ENCODE results near the gene C10orf90. TPM values are rescaled to one million over a fixed set of nuclear protein-coding genes. Genes with fewer than 3 reads are reported as not detected.
"Not testable (repeated sequence)": the region's sequence is repeated elsewhere in the genome, so short reads cannot be mapped to it uniquely, and the experiment has no call there.

The C10orf90 gene
- total and polyA plus RNA-seq, 4 donors = 0.05 to 0.25 TPM; not detected in 2

DNA sequence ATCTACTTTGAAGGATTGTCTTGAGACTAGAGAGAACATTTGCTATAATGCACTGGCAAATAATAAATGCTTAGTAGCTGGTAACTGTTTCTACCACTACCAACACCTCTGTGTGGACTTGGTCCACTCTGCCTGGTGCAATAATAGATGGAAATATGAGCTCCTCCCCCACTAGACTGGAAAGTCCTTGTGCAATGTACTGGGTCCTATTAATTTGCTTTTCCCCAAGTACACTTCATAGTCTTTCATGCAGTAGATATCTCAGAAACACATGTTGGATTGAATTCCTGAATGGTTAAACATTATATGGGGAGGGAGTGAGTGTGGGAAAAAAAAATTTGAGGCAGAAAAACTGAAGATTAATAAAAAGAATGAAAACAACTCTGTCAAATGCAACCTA, 119.3 kb downstream of the C10orf90 start:
- H3K4me1 ChIP-seq (ENCODE audit: control insufficient read depth in 4 of 4, insufficient read depth in 4 of 4, low read length in 3 of 4) = no peaks in the 10 kb centered on the region
- H3K36me3 ChIP-seq (ENCODE audit: control insufficient read depth in 4 of 4, insufficient read depth in 3 of 4, low read depth in 1 of 4, low read length in 3 of 4) = no peaks in the 10 kb centered on the region
- no peaks in the 10 kb centered on the region for H3K9me3 ChIP-seq (ENCODE audit: control insufficient read depth in 4 of 4, low read length in 3 of 4)
- H3K9ac ChIP-seq (ENCODE audit: low read depth in 1 of 2, low read length in 2 of 2) = no peak overlapping the region
- no peak overlapping the region for H3K4me3 ChIP-seq (ENCODE audit: low read depth in 1 of 3, low read length in 3 of 3)
- TF ChIP-seq, protein P1, sequence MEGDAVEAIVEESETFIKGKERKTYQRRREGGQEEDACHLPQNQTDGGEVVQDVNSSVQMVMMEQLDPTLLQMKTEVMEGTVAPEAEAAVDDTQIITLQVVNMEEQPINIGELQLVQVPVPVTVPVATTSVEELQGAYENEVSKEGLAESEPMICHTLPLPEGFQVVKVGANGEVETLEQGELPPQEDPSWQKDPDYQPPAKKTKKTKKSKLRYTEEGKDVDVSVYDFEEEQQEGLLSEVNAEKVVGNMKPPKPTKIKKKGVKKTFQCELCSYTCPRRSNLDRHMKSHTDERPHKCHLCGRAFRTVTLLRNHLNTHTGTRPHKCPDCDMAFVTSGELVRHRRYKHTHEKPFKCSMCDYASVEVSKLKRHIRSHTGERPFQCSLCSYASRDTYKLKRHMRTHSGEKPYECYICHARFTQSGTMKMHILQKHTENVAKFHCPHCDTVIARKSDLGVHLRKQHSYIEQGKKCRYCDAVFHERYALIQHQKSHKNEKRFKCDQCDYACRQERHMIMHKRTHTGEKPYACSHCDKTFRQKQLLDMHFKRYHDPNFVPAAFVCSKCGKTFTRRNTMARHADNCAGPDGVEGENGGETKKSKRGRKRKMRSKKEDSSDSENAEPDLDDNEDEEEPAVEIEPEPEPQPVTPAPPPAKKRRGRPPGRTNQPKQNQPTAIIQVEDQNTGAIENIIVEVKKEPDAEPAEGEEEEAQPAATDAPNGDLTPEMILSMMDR (IDR thresholded peaks at IDR 0.05; ENCODE audit: low read depth, low read length, missing input control) = no peak
- TF ChIP-seq YY1 (IDR thresholded peaks at IDR 0.05) (no peak), SP1 (IDR thresholded peaks at IDR 0.05) (no peak)
- TF ChIP-seq, protein P2, sequence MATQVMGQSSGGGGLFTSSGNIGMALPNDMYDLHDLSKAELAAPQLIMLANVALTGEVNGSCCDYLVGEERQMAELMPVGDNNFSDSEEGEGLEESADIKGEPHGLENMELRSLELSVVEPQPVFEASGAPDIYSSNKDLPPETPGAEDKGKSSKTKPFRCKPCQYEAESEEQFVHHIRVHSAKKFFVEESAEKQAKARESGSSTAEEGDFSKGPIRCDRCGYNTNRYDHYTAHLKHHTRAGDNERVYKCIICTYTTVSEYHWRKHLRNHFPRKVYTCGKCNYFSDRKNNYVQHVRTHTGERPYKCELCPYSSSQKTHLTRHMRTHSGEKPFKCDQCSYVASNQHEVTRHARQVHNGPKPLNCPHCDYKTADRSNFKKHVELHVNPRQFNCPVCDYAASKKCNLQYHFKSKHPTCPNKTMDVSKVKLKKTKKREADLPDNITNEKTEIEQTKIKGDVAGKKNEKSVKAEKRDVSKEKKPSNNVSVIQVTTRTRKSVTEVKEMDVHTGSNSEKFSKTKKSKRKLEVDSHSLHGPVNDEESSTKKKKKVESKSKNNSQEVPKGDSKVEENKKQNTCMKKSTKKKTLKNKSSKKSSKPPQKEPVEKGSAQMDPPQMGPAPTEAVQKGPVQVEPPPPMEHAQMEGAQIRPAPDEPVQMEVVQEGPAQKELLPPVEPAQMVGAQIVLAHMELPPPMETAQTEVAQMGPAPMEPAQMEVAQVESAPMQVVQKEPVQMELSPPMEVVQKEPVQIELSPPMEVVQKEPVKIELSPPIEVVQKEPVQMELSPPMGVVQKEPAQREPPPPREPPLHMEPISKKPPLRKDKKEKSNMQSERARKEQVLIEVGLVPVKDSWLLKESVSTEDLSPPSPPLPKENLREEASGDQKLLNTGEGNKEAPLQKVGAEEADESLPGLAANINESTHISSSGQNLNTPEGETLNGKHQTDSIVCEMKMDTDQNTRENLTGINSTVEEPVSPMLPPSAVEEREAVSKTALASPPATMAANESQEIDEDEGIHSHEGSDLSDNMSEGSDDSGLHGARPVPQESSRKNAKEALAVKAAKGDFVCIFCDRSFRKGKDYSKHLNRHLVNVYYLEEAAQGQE (IDR thresholded peaks at IDR 0.05) = no peak
- TF ChIP-seq, protein P3, sequence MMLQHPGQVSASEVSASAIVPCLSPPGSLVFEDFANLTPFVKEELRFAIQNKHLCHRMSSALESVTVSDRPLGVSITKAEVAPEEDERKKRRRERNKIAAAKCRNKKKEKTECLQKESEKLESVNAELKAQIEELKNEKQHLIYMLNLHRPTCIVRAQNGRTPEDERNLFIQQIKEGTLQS (IDR thresholded peaks at IDR 0.05) = no peak
- DNase-seq (ENCODE audit: low spot score) = no peak
- H3K27ac ChIP-seq (ENCODE audit: low read depth in 1 of 2, low read length in 2 of 2) = no peak overlapping the region
- peaks cover 0 to 3% (median 0%) of the 10 kb centered on the region in 4 donors for H3K27me3 ChIP-seq (ENCODE audit: control insufficient read depth in 4 of 4, insufficient read depth in 4 of 4, low read length in 3 of 4)

DNA sequence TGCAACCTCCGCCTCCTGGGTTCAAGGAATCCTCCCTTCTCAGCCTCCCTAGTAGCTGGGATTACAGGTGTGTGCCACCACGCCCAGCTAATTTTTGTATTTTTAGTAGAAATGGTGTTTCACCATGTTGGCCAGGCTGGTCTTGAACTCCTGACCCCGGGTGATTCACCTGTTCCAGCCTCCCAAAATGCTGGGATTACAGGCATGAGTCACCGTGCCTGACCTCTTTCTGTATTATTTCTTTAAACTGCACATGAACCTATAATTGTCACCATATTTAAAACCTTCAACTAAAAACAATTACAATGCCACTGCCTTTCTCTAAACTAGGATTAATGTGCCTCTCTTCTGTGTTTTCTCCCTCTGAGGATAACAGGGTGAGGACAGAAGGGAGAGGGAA, 119.9 kb downstream of the C10orf90 start:
- DNase-seq (ENCODE audit: low spot score); H3K9me3 ChIP-seq (ENCODE audit: control insufficient read depth in 4 of 4, low read length in 3 of 4); H3K36me3 ChIP-seq (ENCODE audit: control insufficient read depth in 4 of 4, insufficient read depth in 3 of 4, low read depth in 1 of 4, low read length in 3 of 4); H3K27me3 ChIP-seq (ENCODE audit: control insufficient read depth in 4 of 4, insufficient read depth in 4 of 4, low read length in 3 of 4); H3K4me3 ChIP-seq (ENCODE audit: low read depth in 1 of 3, low read length in 3 of 3); H3K4me1 ChIP-seq (ENCODE audit: control insufficient read depth in 4 of 4, insufficient read depth in 4 of 4, low read length in 3 of 4); H3K27ac ChIP-seq (ENCODE audit: low read depth in 1 of 2, low read length in 2 of 2); H3K9ac ChIP-seq (ENCODE audit: low read depth in 1 of 2, low read length in 2 of 2): not testable (repeated sequence)
- 86% methylated on average over 4 of the region's 4 CpGs for WGBS

DNA sequence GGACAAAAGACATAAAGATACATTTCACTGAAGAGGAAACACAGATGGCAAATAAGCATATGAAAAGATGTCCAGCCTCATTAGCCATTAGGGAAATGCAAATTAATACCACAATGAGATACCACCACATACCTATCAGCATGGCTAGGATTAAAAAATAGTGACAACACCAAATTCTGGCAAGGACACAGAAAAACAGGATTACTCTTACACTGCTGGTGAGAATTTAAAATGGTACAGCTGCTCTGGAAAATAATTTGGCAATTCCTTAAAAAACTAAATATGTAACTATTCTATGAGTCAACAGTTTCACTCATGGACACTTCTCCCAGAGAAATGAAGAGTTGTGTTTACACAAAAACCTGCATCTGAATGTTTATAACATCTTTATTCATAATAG, 121.1 kb downstream of the C10orf90 start:
- DNase-seq (ENCODE audit: low spot score) = no peak
- Histone ChIP-seq H3K9me3 (ENCODE audit: control insufficient read depth in 4 of 4, low read length in 3 of 4) (no peaks in the 10 kb centered on the region), H3K27me3 (ENCODE audit: control insufficient read depth in 4 of 4, insufficient read depth in 4 of 4, low read length in 3 of 4) (peaks cover 0 to 4% (median 0%) of the 10 kb centered on the region in 4 donors), H3K4me3 (ENCODE audit: low read depth in 1 of 3, low read length in 3 of 3) (no peak overlapping the region), H3K4me1 (ENCODE audit: control insufficient read depth in 4 of 4, insufficient read depth in 4 of 4, low read length in 3 of 4) (no peaks in the 10 kb centered on the region), H3K27ac (ENCODE audit: low read depth in 1 of 2, low read length in 2 of 2) (no peak overlapping the region), H3K36me3 (ENCODE audit: control insufficient read depth in 4 of 4, insufficient read depth in 3 of 4, low read depth in 1 of 4, low read length in 3 of 4) (no peaks in the 10 kb centered on the region), H3K9ac (ENCODE audit: low read depth in 1 of 2, low read length in 2 of 2) (no peak overlapping the region)
- TF ChIP-seq, protein P1 (IDR thresholded peaks at IDR 0.05; ENCODE audit: low read depth, low read length, missing input control) = no peak
- TF ChIP-seq JUND (IDR thresholded peaks at IDR 0.05) (no peak), HNF4G (IDR thresholded peaks at IDR 0.05) (no peak), NR2F2 (IDR thresholded peaks at IDR 0.05) (no peak), GABPA (IDR thresholded peaks at IDR 0.05 in 1 of 2, conservative IDR thresholded peaks at IDR 0.05 in 1 of 2) (no peak), HNF4A (conservative IDR thresholded peaks at IDR 0.05) (no peak)
- TF ChIP-seq, protein P3 (IDR thresholded peaks at IDR 0.05) = no peak

Data from liver (tissue), 9 donors.